ENCODE measurements around the gene OR51G2.

The OR51G2 gene

GRCh38 chr11:4932751-4933150 lies 13.6 kb upstream of the OR51G2 start:
- no peak for DNase-seq (ENCODE audit: extremely low spot score)
- POLR2A ChIA-PET = no interaction called here
- CTCF ChIA-PET = no interaction called here
- no peak for TF ChIP-seq LEF1 (IDR thresholded peaks at IDR 0.05; ENCODE audit: borderline replicate concordance)
- no peak for TF ChIP-seq FOXM1 (IDR thresholded peaks at IDR 0.05; ENCODE audit: borderline replicate concordance)
- no peak for TF ChIP-seq L3MBTL2 (conservative IDR thresholded peaks at IDR 0.05)

DNA sequence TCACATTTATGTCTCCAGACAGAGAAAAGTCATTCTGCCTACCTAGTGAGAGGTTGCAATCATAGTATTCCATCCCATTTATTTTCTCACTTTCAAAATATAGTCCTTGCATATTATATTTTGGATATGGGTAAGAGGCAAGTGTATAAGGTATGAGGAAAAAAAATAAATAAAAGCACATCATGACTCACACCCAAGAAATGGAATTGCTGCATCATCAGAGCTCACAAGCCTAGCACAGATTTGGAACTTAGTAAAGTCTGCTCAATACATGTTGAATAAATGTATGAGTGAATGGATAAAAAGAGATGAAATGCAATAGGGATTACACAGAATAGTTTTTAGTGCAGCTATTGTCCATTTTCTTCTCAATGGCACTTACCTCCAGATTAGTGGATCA lies 7.5 kb upstream of the OR51G2 start:
- CTCF ChIA-PET = no interaction called here
- TF ChIP-seq FOXA1 (IDR thresholded peaks at IDR 0.05) (no peak), TARDBP (IDR thresholded peaks at IDR 0.05) (no peak), HDGF (IDR thresholded peaks at IDR 0.05; ENCODE audit: borderline replicate concordance) (no peak), LEF1 (IDR thresholded peaks at IDR 0.05; ENCODE audit: borderline replicate concordance) (no peak), L3MBTL2 (conservative IDR thresholded peaks at IDR 0.05) (no peak), ZNF384 (IDR thresholded peaks at IDR 0.05) (no peak), NFRKB (IDR thresholded peaks at IDR 0.05) (no peak), SUZ12 (IDR thresholded peaks at IDR 0.05) (no peak), BHLHE40 (IDR thresholded peaks at IDR 0.05; ENCODE audit: borderline replicate concordance) (no peak), FOXK2 (IDR thresholded peaks at IDR 0.05) (no peak), ELF4 (IDR thresholded peaks at IDR 0.05) (no peak), FOXM1 (IDR thresholded peaks at IDR 0.05; ENCODE audit: borderline replicate concordance) (no peak), SP1 (IDR thresholded peaks at IDR 0.05) (no peak), CTBP1 (IDR thresholded peaks at IDR 0.05; ENCODE audit: borderline replicate concordance) (no peak), ARNT (IDR thresholded peaks at IDR 0.05) (no peak)
- TF ChIP-seq, protein P1, sequence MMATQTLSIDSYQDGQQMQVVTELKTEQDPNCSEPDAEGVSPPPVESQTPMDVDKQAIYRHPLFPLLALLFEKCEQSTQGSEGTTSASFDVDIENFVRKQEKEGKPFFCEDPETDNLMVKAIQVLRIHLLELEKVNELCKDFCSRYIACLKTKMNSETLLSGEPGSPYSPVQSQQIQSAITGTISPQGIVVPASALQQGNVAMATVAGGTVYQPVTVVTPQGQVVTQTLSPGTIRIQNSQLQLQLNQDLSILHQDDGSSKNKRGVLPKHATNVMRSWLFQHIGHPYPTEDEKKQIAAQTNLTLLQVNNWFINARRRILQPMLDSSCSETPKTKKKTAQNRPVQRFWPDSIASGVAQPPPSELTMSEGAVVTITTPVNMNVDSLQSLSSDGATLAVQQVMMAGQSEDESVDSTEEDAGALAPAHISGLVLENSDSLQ (IDR thresholded peaks at IDR 0.05) = no peak
- POLR2A ChIA-PET = no interaction called here
- no peak for DNase-seq (ENCODE audit: extremely low spot score)

DNA sequence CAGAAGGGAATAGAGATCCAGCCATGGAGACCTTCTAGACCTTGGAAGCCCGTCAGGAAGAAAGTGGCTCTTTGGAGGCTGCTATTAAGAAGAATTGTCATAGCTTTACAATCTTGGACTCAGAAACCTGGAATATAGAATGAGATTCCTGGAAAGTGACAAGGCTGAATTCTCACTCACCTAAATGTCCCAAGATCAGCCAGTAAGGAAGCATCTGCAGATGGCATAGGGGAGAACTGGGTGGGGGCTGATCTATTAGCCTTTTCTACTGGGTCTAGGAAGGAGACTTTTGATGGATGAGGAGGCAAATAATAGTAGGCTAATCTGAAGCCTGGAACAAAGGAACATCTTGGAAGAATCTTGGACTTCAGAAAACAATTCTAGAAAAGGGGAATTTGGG lies 5.1 kb upstream of the OR51G2 start, which contains the start of gene OR51G1:
Gene OR51G1, minus strand, starts transcription at position 101 of the 400 bp plus-strand sequence. Its CDS starts 0 bp downstream, at position 101.
- ChIA-PET CTCF (no interaction called here), POLR2A (no interaction called here)
- no peak for DNase-seq (ENCODE audit: extremely low spot score)
- TF ChIP-seq TARDBP (IDR thresholded peaks at IDR 0.05) (no peak), FOXK2 (IDR thresholded peaks at IDR 0.05) (no peak), FOXA1 (IDR thresholded peaks at IDR 0.05) (no peak)

GRCh38 chr11:4922304-4922703 lies 3.2 kb upstream of the OR51G2 start:
- TF ChIP-seq SUZ12 (IDR thresholded peaks at IDR 0.05) = no peak
- TF ChIP-seq HDGF (IDR thresholded peaks at IDR 0.05; ENCODE audit: borderline replicate concordance) = no peak
- no peak for TF ChIP-seq ARNT (IDR thresholded peaks at IDR 0.05)
- no peak for TF ChIP-seq ZNF384 (IDR thresholded peaks at IDR 0.05)
- TF ChIP-seq NFRKB (IDR thresholded peaks at IDR 0.05) = no peak
- TF ChIP-seq TARDBP (IDR thresholded peaks at IDR 0.05) = no peak
- no peak for TF ChIP-seq SP1 (IDR thresholded peaks at IDR 0.05)
- TF ChIP-seq BHLHE40 (IDR thresholded peaks at IDR 0.05; ENCODE audit: borderline replicate concordance) = no peak
- no peak for TF ChIP-seq FOXM1 (IDR thresholded peaks at IDR 0.05; ENCODE audit: borderline replicate concordance)
- no peak for TF ChIP-seq LEF1 (IDR thresholded peaks at IDR 0.05; ENCODE audit: borderline replicate concordance)
- no peak for TF ChIP-seq ELF4 (IDR thresholded peaks at IDR 0.05)
- no peak for DNase-seq (ENCODE audit: extremely low spot score)
- ChIA-PET CTCF (no interaction called here), POLR2A (no interaction called here)

DNA sequence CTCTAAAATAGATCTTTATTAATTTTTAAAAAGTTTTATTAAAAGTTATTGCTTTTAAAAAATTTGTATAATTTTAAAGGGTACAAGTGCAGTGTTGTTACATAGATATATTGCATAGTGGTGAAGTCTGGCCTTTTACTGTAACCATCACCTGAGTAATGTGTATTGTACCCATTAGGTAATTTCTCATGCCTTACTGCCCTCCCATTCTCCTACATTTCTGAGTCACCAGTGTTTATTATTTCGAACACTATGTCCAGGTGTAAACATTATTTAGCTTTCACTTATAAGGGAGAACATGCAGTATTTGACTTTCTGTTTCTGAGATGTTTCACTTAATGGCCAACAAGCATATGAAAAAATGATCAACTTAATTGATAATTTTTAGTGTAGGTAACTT lies 2.6 kb upstream of the OR51G2 start:
- no peak for DNase-seq (ENCODE audit: extremely low spot score)
- CTCF ChIA-PET = no interaction called here
- POLR2A ChIA-PET = no interaction called here
- no peak for TF ChIP-seq FOXA1 (IDR thresholded peaks at IDR 0.05)
- TF ChIP-seq ELF4 (IDR thresholded peaks at IDR 0.05) = no peak
- TF ChIP-seq SP1 (IDR thresholded peaks at IDR 0.05) = no peak

GRCh38 chr11:4916581-4916980 lies 2.6 kb downstream of the OR51G2 start:
- ChIA-PET CTCF (no interaction called here), POLR2A (no interaction called here)
- no peak for DNase-seq (ENCODE audit: extremely low spot score)
- no peak for TF ChIP-seq L3MBTL2 (conservative IDR thresholded peaks at IDR 0.05)
- no peak for TF ChIP-seq HDGF (IDR thresholded peaks at IDR 0.05; ENCODE audit: borderline replicate concordance)
- TF ChIP-seq SUZ12 (IDR thresholded peaks at IDR 0.05) = no peak
- TF ChIP-seq CTBP1 (IDR thresholded peaks at IDR 0.05; ENCODE audit: borderline replicate concordance) = no peak
- no peak for TF ChIP-seq NFRKB (IDR thresholded peaks at IDR 0.05)
- no peak for TF ChIP-seq BHLHE40 (IDR thresholded peaks at IDR 0.05; ENCODE audit: borderline replicate concordance)
- no peak for TF ChIP-seq TARDBP (IDR thresholded peaks at IDR 0.05)
- no peak for TF ChIP-seq SP1 (IDR thresholded peaks at IDR 0.05)
- no peak for TF ChIP-seq FOXA1 (IDR thresholded peaks at IDR 0.05)
- TF ChIP-seq ELF4 (IDR thresholded peaks at IDR 0.05) = no peak
- TF ChIP-seq FOXK2 (IDR thresholded peaks at IDR 0.05) = no peak
- no peak for TF ChIP-seq ARNT (IDR thresholded peaks at IDR 0.05)
- no peak for TF ChIP-seq ZNF384 (IDR thresholded peaks at IDR 0.05)
- TF ChIP-seq, protein P1 (IDR thresholded peaks at IDR 0.05) = no peak
- no peak for TF ChIP-seq FOXM1 (IDR thresholded peaks at IDR 0.05; ENCODE audit: borderline replicate concordance)

GRCh38 chr11:4903484-4903883 lies 15.7 kb downstream of the OR51G2 start, which contains the start of gene OR51A7:
Gene OR51A7, plus strand, starts transcription at chr11:4903783. Its CDS starts 3,587 bp downstream, at chr11:4907370.
- ChIA-PET CTCF (no interaction called here), POLR2A (no interaction called here)
- TF ChIP-seq TARDBP (IDR thresholded peaks at IDR 0.05) (no peak), ARNT (IDR thresholded peaks at IDR 0.05) (no peak), FOXA1 (IDR thresholded peaks at IDR 0.05) (no peak), NFRKB (IDR thresholded peaks at IDR 0.05) (no peak), ELF4 (IDR thresholded peaks at IDR 0.05) (no peak), ZNF384 (IDR thresholded peaks at IDR 0.05) (no peak), CTBP1 (IDR thresholded peaks at IDR 0.05; ENCODE audit: borderline replicate concordance) (no peak), SP1 (IDR thresholded peaks at IDR 0.05) (no peak), L3MBTL2 (conservative IDR thresholded peaks at IDR 0.05) (no peak)
- TF ChIP-seq, protein P1 (IDR thresholded peaks at IDR 0.05) = no peak
- no peak for DNase-seq (ENCODE audit: extremely low spot score)
